Measurements from ENCODE around the gene ZXDC.

GRCh38 chr3:126465928-126466544 lies 9.7 kb downstream of the ZXDC start:
- TF ChIP-seq POLR2AphosphoS5 (IDR thresholded peaks at IDR 0.05) (no peak), CTCF (IDR thresholded peaks at IDR 0.05) (no peak), POLR2A (IDR thresholded peaks at IDR 0.05) (no peak)
